Mesodermal cell (in vitro differentiated cells): Measurements from ENCODE around the gene PPFIA1. TPM values are rescaled to one million over a fixed set of nuclear protein-coding genes. Genes with fewer than 3 reads are reported as not detected.

ENCODE experiments used
- H3K27ac ChIP-seq: 2 replicates; pipeline ENCODE4 v1.7.0; 2013; ENCODE audit warnings: mild to moderate bottlenecking, low read depth, low read length, moderate library complexity; ENCODE audit not compliant: severe bottlenecking
- H3K36me3 ChIP-seq: 2 replicates; pipeline ENCODE4 v1.7.1; 2013; ENCODE audit warnings: mild to moderate bottlenecking, low read length, moderate library complexity; ENCODE audit not compliant: control insufficient read depth, insufficient read depth
- H3K4me1 ChIP-seq: one replicate; pipeline ENCODE4 v1.7.1; 2013; ENCODE audit warnings: mild to moderate bottlenecking, low read length; ENCODE audit not compliant: insufficient read depth, control insufficient read depth, poor library complexity, severe bottlenecking
- H3K4me3 ChIP-seq: 2 replicates; pipeline ENCODE4 v1.7.0; 2013; ENCODE audit warnings: low read length, control low read depth, mild to moderate bottlenecking; ENCODE audit not compliant: insufficient read depth, poor library complexity, severe bottlenecking; ENCODE audit errors: extremely low read depth
- H3K9me3 ChIP-seq: 2 replicates; pipeline ENCODE4 v1.7.1; 2013; ENCODE audit warnings: mild to moderate bottlenecking, low read length, moderate library complexity; ENCODE audit not compliant: control insufficient read depth
- WGBS, 2 experiments: methylation state at CpG; one replicate each; pipeline ENCODE4 v1.1.5; 2013; ENCODE audit warnings: missing lambda C conversion rate in 2 of 2; ENCODE audit not compliant: insufficient coverage in 2 of 2; 5-methylcytosine and 5-hydroxymethylcytosine counted together
- polyA plus RNA-seq, 2 experiments: library from polyadenylated mRNA; stranded (reverse); fragments of 50-300 nt; gene quantifications; one replicate each; pipeline ENCODE4 v1.2.3, GENCODE V29; 2013

Gene PPFIA1
- polyA plus RNA-seq (2013, experiment 1 of 2) = 25.6 TPM
- polyA plus RNA-seq (2013, experiment 2 of 2) = 28.8 TPM

DNA sequence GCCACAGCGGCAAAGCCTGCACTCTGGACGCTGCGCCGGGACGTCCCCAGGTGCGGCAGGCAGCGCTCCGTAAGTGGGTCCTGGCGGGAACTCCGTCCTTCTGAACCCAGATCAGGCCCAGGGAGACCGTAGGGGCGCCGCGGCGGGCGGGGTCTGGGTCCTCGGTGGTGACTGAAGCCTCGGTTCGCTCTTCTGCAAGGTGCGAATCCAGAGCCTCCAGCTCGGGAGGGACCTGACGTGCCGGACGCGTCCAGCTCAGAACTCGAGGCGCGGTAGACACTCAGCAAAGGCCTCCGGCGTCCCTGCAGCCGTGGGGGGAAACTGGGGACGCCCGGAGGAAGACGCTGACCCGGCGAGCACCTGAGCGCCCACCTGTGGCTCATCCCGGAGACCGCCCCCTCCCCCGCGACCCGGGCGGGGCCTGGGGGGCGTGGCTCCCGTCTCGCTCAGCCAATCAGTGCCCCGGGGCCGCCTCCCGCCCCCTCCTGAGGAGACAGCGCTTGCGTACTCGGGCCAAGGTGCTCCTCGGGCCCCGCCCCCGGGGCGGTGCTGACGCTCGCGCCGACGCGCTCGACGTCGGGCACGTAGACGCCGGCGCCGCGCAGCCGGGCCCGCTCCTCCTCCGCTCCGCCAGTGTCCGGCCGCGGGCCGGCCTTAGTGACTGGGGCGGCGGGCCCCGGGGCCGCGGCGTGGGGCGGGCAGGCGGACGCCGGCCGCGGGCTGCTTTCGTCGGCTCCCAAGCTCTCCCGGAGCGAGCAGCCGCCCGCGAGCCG is at the start of gene PPFIA1:
Gene PPFIA1 (plus strand): TSS at position 587 of the 773 bp plus-strand sequence. CDS start 1,483 bp downstream, outside the sequence.
- Histone ChIP-seq H3K9me3 (no peaks in the 10 kb centered on the region), H3K4me3 (peak within 1 kb of the TSS; percentile 71), H3K36me3 (peaks cover 31% of the 10 kb centered on the region), H3K4me1 (no peaks in the 10 kb centered on the region), H3K27ac (peak within 1 kb of the TSS; percentile 49)
- 0% methylated on average over 81 to 97 of the region's 99 CpGs for WGBS, 2 experiments

DNA sequence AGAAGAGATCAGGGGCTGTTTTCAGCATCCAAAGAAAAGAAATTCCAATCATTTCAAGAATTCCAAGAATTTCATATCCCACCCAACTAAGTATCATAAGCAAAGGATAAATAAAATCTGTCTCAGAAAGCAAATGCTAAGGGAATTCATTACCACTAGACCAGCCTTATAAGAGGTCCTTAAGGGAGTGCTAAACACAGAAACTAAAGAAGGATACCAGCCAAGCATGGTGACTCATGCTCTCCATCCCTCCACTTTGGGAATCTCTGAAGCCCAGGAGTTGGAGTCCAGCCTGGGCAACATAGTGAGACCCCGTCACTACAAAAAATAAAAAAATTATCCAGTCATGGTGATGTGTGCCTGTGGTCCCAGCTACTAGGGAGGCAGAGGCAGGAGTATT is 49.6 kb upstream of the PPFIA1 start:
- Histone ChIP-seq H3K36me3 (no peaks in the 10 kb centered on the region), H3K4me1 (no peaks in the 10 kb centered on the region), H3K9me3 (no peaks in the 10 kb centered on the region), H3K27ac (no peak overlapping the region), H3K4me3 (no peak overlapping the region)
- WGBS, 2 experiments = 100% methylated on average over 1 of the region's 1 CpG; no CpG with 5 or more reads in 1 of the 2 experiments

DNA sequence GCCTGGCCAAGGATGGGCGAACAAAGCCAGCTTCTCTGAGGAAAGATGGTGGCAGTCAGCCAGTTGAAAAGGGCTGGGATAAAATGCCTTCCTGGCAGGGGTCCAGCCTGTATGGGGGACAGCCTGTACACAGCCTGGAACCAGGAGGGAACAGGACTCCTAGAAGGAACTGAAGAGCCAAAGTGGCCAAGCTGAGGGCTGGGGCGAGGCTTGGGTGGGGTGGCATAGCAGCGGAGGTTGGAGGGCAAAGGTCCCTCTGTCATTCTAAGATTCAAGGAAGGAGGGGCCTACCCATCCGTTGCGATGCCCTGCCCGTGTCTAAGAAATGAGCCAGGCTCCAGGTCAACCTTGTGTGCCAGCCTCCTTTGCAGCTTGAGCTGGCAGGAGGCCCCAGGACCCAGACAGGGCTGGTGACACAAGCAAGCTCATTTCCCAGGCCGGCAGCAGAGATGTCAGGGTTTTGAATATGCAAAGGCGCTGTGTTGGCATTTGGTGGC is 44.8 kb upstream of the PPFIA1 start:
- 86 to 89% methylated on average over 8 of the region's 8 CpGs for WGBS, 2 experiments
- H3K9me3 ChIP-seq = no peaks in the 10 kb centered on the region
- H3K4me3 ChIP-seq = no peak overlapping the region
- H3K36me3 ChIP-seq = no peaks in the 10 kb centered on the region
- H3K4me1 ChIP-seq = peaks cover 5% of the 10 kb centered on the region
- no peak overlapping the region for H3K27ac ChIP-seq

DNA sequence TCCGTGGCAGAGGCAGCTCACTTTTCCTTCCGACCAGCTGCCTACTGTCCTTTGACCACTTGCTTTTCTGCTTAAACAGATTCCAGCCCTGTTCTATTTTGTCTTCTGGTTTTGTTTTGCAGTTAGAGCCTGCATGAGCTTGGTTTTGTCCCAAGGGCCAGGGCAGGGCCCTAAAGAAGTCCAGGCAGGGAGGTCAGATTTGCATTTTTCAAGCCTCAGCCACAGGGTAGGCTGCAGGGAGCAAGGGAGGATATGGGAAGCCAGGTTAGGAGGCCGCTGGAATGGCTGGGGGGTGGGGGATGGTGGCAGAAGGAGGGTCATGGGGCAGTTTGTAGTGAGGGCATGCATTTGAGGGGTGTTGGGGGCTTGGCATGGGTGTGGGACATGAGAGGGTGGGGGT is 44.3 kb upstream of the PPFIA1 start:
- Histone ChIP-seq H3K4me1 (peaks cover 7% of the 10 kb centered on the region), H3K9me3 (no peaks in the 10 kb centered on the region), H3K36me3 (no peaks in the 10 kb centered on the region), H3K4me3 (no peak overlapping the region), H3K27ac (no peak overlapping the region)
- WGBS, 2 experiments = 51 to 52% methylated on average over 3 of the region's 3 CpGs

DNA sequence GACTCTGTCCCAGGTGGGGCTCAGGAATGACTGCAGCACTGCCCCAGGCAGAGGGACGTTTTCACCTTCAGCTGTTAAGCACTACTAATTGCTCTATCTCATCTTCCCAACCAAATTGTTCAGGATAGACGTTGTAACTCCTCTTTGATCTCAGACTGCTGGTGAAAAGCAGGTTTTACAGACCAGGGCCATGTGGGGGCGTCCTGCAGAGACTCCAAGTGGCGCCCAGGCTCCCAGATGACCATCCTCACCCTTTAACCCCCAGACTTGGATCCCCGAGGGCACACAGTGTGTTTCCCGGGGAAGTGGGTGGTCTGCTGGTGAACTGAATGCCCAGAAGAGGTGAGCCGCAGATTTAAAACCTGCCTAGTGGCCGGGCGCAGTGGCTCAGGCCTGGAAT is 43.5 kb upstream of the PPFIA1 start:
- 69 to 70% methylated on average over 7 to 9 of the region's 9 CpGs for WGBS, 2 experiments
- no peak overlapping the region for H3K4me3 ChIP-seq
- H3K9me3 ChIP-seq = no peaks in the 10 kb centered on the region
- H3K27ac ChIP-seq = no peak overlapping the region
- H3K4me1 ChIP-seq = peaks cover 8% of the 10 kb centered on the region
- no peaks in the 10 kb centered on the region for H3K36me3 ChIP-seq

DNA sequence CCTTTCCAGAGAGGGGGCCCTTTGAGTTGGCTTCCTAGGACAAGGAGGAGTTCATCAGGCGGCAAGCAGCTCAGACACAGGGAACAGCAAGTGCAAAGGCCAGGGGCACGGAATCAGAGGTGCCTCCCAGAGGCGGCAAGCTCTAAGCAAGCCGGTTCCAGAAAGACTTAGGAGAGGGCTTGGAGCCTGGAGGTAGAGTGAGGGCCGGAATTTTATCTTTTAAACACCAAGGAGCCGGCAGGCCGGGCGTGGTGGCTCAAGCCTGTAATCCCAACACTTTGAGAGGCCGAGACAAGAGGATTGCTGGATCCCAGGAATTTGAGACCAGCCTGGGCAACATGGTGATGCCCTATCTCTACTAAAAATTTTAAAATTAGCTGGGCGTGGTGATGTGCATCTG is 40.8 kb upstream of the PPFIA1 start:
- H3K4me3 ChIP-seq = no peak overlapping the region
- H3K27ac ChIP-seq = no peak overlapping the region
- H3K9me3 ChIP-seq = no peaks in the 10 kb centered on the region
- WGBS, 2 experiments = 95 to 96% methylated on average over 6 to 7 of the region's 10 CpGs
- H3K36me3 ChIP-seq = no peaks in the 10 kb centered on the region
- peaks cover 8% of the 10 kb centered on the region for H3K4me1 ChIP-seq

DNA sequence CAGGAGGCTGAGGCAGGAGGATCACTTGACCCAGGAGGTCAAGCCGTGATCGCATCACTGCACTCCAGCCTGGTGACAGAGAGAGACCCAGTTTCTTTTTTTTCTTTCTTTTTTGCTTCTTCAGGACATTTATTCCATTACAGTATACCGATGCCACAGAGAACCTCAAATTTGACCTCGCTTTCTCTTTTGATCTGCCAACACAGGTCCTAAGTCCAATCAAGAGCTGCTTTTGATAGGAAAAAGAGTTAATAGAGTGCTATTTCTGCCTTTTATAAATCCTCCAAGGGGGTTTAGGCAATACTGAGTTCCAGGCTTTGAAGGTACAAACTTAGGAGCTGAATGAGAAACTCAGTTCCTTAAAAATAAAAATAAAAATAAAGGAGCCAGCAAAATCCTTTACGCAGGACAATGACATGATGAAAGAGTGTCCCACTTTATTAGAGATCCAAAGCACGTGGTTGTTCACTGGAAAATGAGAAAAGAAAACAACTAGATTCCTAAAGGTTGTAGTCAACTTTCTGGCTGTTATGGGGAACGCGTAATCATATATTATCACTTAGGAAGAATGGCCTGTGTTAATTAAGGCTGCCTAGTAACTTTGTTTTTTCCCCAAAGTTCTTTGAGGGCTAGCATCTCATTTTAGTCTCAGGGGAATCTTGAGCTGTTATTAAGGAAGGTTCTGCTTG is 40.2 kb upstream of the PPFIA1 start:
- Histone ChIP-seq H3K27ac (no peak overlapping the region), H3K4me3 (no peak overlapping the region), H3K9me3 (no peaks in the 10 kb centered on the region), H3K4me1 (peaks cover 8% of the 10 kb centered on the region), H3K36me3 (no peaks in the 10 kb centered on the region)
- 89 to 95% methylated on average over 3 to 4 of the region's 8 CpGs for WGBS, 2 experiments

DNA sequence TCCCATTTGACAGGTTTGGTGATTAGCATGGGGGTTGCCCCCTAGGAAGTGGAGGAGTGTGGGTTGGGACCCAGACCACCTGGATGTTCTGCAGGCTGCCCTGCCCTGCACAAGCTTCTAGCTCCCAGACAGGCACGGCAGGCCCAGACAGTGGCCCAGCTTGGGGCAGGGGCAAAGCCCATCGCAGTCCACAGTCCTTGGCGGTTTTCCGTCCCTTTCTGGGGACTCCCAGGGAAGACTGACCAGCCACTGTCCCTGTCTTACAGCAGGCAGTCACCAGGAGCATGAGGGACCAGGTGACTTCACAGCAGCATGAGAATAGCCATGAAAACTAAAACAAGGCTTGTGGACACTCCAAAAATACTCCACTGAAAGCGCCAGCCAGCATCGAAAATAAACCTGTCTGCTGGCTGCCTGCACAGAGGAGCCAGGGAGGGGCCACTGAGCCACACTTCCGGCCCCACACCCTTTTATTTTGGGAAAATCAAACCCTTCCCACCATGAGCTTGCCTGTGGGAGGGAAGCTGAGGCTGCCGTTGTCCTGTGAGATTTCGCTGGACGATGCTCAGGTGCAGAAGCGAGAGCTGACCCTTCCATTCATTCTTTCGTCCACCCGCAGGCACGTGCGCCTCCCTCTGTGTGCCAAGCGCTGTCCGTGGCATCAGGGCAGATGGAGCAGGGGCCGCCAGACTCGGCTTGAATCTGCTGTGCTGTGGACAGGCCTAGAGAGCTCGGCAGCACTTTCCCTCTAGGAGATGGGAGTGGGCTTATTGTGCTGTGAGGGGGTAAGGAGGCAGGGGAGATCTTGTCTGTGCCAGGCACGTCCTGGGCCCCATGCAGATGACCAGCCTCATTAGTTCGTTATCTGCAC is 39.4 kb upstream of the PPFIA1 start:
- H3K27ac ChIP-seq = no peak overlapping the region
- H3K36me3 ChIP-seq = no peaks in the 10 kb centered on the region
- H3K4me1 ChIP-seq = peaks cover 8% of the 10 kb centered on the region
- H3K9me3 ChIP-seq = no peaks in the 10 kb centered on the region
- H3K4me3 ChIP-seq = no peak overlapping the region
- 80 to 94% methylated on average over 2 to 12 of the region's 22 CpGs for WGBS, 2 experiments

DNA sequence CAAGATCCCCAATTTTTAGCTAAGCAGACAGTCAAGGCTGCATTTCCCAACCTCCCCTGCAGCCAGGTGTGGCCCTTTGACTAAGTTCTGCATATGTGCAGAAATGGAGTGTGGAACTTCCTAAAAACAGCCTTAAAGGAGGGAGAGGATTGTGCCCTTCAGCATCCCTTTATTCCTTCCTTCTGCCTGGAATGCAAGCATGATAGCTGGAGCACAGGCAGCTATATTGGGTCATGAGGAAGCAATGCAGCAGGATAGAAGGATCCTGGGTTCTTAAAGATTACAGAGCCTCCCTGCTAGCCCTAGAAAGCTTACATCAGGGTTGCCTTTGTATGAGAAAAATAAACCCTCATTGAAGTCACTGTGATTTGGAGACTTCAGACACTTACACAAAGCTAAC is 37.5 kb upstream of the PPFIA1 start:
- Histone ChIP-seq H3K27ac (no peak overlapping the region), H3K9me3 (no peaks in the 10 kb centered on the region), H3K36me3 (no peaks in the 10 kb centered on the region), H3K4me1 (peaks cover 4% of the 10 kb centered on the region), H3K4me3 (no peak overlapping the region)

DNA sequence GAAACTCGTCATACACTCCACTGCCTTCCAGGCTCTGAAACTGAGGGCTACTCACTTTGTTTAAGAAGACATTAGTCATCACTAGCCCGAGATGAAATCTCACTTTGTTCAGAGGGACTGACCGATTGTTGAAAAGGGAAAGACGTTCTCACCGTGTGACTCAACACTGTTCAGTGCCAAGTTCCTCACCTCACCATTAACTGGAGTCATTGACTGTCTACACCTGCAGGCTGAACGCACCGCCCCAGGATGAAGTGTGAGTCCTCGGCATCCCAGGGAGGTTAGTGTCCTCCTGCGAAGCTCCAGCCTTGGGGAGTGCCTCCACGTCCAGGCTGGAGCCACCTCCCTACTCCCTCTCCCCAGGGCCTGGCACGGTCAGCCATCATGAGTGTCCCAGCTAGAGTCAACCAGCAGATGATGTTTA is 37.0 kb upstream of the PPFIA1 start:
- Histone ChIP-seq H3K9me3 (no peaks in the 10 kb centered on the region), H3K27ac (no peak overlapping the region), H3K4me3 (no peak overlapping the region), H3K4me1 (peaks cover 4% of the 10 kb centered on the region), H3K36me3 (no peaks in the 10 kb centered on the region)
- 87 to 91% methylated on average over 3 to 6 of the region's 11 CpGs for WGBS, 2 experiments
